K562 (cell line): Measurements from ENCODE around the gene PLD5. TPM values are rescaled to one million over a fixed set of nuclear protein-coding genes. Genes with fewer than 3 reads are reported as not detected.
"Not testable (repeated sequence)": the region's sequence is repeated elsewhere in the genome, so short reads cannot be mapped to it uniquely, and the experiment has no call there.

ENCODE experiments used
- ATAC-seq: fragments of 200-7000 bp; cut with Tn5 transposase; 3 replicates; pipeline ENCODE4 v1.9.1; 2020; ENCODE audit warnings: moderate library complexity
- BruUV-seq: library from RNA; stranded (reverse); fragments of 400-500 nt; replicated peaks from 2 replicates; lab custom pipeline; 2021; lab: Mats Ljungman, UMichigan
- CTCF ChIA-PET: fragments of 300-600 bp; formaldehyde crosslinking; extraction: SDS; loops from one replicate; lab custom pipeline; 2021; ENCODE audit warnings: low intra/inter-chr PET ratio; lab: Yijun Ruan, JAX
- POLR2A ChIA-PET: fragments of 300-600, 350-650 bp; sonication (Branson Sonifier 250); formaldehyde crosslinking; extraction: SDS; loops from one replicate; lab custom pipeline; 2021; ENCODE audit warnings: antibody characterized with exemption, inconsistent platforms; lab: Yijun Ruan, JAX
- DNase-seq, 4 experiments: peaks; one replicate each; pipeline versions ENCODE4 v3.0.0 to v3.0.0-alpha.2; 2011 to 2018; ENCODE audit warnings: low spot score in 3 of 4, mixed read lengths in 3 of 4; ENCODE audit errors: extremely low read depth in 1 of 4
- FAIRE-seq: peaks from 2 replicates; lab custom pipeline; 2011; peaks lifted over from hg19 to GRCh38; lab: Jason Lieb, UNC
- H2AFZ ChIP-seq: 2 replicates; pipeline ENCODE4 v1.6.0; 2011; ENCODE audit warnings: low read depth, low read length, control low read depth, inconsistent platforms
- H3K27ac ChIP-seq: fragments of 200-600 bp; 3 replicates; pipeline ENCODE4 v1.8.0; 2011; ENCODE audit warnings: low read depth, mild to moderate bottlenecking, control low read depth, inconsistent platforms, low read length, moderate library complexity, mixed read lengths; ENCODE audit errors: extremely low read depth
- H3K27me3 ChIP-seq, 2 experiments: fragments of 300-600 bp in 1 of 2; 2 replicates in 1 of 2; 3 replicates in 1 of 2; pipeline versions ENCODE4 v1.6.0 to v1.8.0; 2011; ENCODE audit warnings: inconsistent platforms in 2 of 2, low read length in 2 of 2, mild to moderate bottlenecking in 1 of 2, mixed read lengths in 1 of 2, moderate library complexity in 1 of 2; ENCODE audit not compliant: control insufficient read depth in 2 of 2, insufficient read depth in 2 of 2
- H3K36me3 ChIP-seq: fragments of 300-600 bp; 3 replicates; pipeline ENCODE4 v1.8.0; 2011; ENCODE audit warnings: mild to moderate bottlenecking, low read length, inconsistent platforms; ENCODE audit not compliant: control insufficient read depth, insufficient read depth
- H3K4me1 ChIP-seq, 2 experiments: fragments of 200-600 bp in 1 of 2; replicated peaks in 1 of 2; 2 replicates in 1 of 2; 3 replicates in 1 of 2; pipeline versions ENCODE4 v1.5.1 to v1.8.0; 2011; ENCODE audit warnings: inconsistent platforms in 2 of 2, low read length in 2 of 2, mild to moderate bottlenecking in 1 of 2, mixed read lengths in 1 of 2, moderate library complexity in 1 of 2; ENCODE audit not compliant: control insufficient read depth in 2 of 2, insufficient read depth in 2 of 2
- H3K4me2 ChIP-seq: 2 replicates; pipeline ENCODE4 v1.6.1; 2011; ENCODE audit warnings: low read length, control low read depth, inconsistent platforms, mixed read lengths; ENCODE audit not compliant: insufficient read depth
- H3K4me3 ChIP-seq: fragments of 200-600 bp; sonication (generic), shearing (Covaris generic); 2 replicates; pipeline ENCODE4 v1.5.1; 2016; ENCODE audit warnings: control low read depth, inconsistent platforms
- H3K79me2 ChIP-seq: fragments of 200-600 bp; 3 replicates; pipeline ENCODE4 v1.8.0; 2011; ENCODE audit warnings: low read length, inconsistent platforms; ENCODE audit not compliant: control insufficient read depth, insufficient read depth
- H3K9ac ChIP-seq, 2 experiments: 2 replicates each; pipeline versions ENCODE4 v1.6.0 to v1.6.1; 2011; ENCODE audit warnings: low read depth in 2 of 2, low read length in 2 of 2, control low read depth in 1 of 2, inconsistent platforms in 1 of 2, mild to moderate bottlenecking in 1 of 2, mixed read lengths in 1 of 2; ENCODE audit not compliant: insufficient read depth in 1 of 2
- H3K9me1 ChIP-seq: one replicate; pipeline ENCODE4 v1.6.0; 2011; ENCODE audit warnings: inconsistent platforms, mild to moderate bottlenecking, low read length, moderate library complexity; ENCODE audit not compliant: control insufficient read depth, insufficient read depth
- H3K9me3 ChIP-seq: replicated peaks from 2 replicates; pipeline ENCODE4 v1.5.1; 2011; ENCODE audit warnings: low read depth, low read length, inconsistent platforms; ENCODE audit not compliant: control insufficient read depth, insufficient read depth
- H4K20me1 ChIP-seq: replicated peaks from 2 replicates; pipeline ENCODE4 v1.6.1; 2011; ENCODE audit warnings: low read length, inconsistent platforms, mixed read lengths; ENCODE audit not compliant: control insufficient read depth, insufficient read depth
- COPS2 ChIP-seq: fragments of 450-650 bp; conservative IDR thresholded peaks from 2 replicates; pipeline ENCODE4 v1.6.1; 2016; ENCODE audit warnings: mild to moderate bottlenecking, moderate library complexity
- ILF3 ChIP-seq: fragments of 450-650 bp; IDR thresholded peaks from 2 replicates; pipeline ENCODE4 v1.6.1; 2018; ENCODE audit warnings: antibody characterized with exemption, mild to moderate bottlenecking, moderate library complexity, borderline replicate concordance
- IRF9 ChIP-seq: fragments of 450-650 bp; IDR thresholded peaks from 2 replicates; pipeline ENCODE4 v1.6.1; 2016; ENCODE audit warnings: missing biosample characterization, missing genetic modification characterization
- NEUROD1 ChIP-seq: fragments of 150-350 bp; IDR thresholded peaks from 2 replicates; pipeline ENCODE4 v1.6.1; 2014; ENCODE audit warnings: borderline replicate concordance, low read length, low read depth; ENCODE audit not compliant: partially characterized antibody
- TEAD1 ChIP-seq, 2 experiments: fragments of 450-650 bp in 1 of 2; sonication (generic) in 1 of 2; formaldehyde crosslinking; IDR thresholded peaks; 2 replicates each; pipeline versions ENCODE4 v1.4.0 to v1.8.0; 2020 to 2022; ENCODE audit warnings: mild to moderate bottlenecking in 2 of 2, missing genetic modification reagents in 1 of 2
- ZBTB33 ChIP-seq: sonication (generic); formaldehyde crosslinking; IDR thresholded peaks from 2 replicates; pipeline ENCODE4 v1.8.1; 2023; ENCODE audit warnings: mild to moderate bottlenecking, missing genetic modification reagents
- ZNF121 ChIP-seq: sonication (generic); formaldehyde crosslinking; conservative IDR thresholded peaks from 2 replicates; pipeline ENCODE4 v1.8.0; 2022; ENCODE audit warnings: missing genetic modification reagents
- ZNF263 ChIP-seq: sonication (generic); formaldehyde crosslinking; IDR thresholded peaks from 2 replicates; pipeline ENCODE4 v1.8.0; 2022; ENCODE audit warnings: mild to moderate bottlenecking, missing genetic modification reagents, borderline replicate concordance
- ZNF586 ChIP-seq: fragments of 450-650 bp; formaldehyde crosslinking; conservative IDR thresholded peaks from 2 replicates; pipeline ENCODE4 v1.4.0; 2020; ENCODE audit warnings: mild to moderate bottlenecking, moderate library complexity
- WGBS: fragments of 100-300 bp; shearing (Covaris generic); methylation state at CpG from one replicate; pipeline ENCODE4 v1.1.6; 2016; ENCODE audit warnings: low coverage, mixed read lengths; ENCODE audit not compliant: insufficient coverage; ENCODE audit errors: missing lambda C conversion rate; 5-methylcytosine and 5-hydroxymethylcytosine counted together
- in situ Hi-C: fragments of 300-500 bp; cut with MboI; formaldehyde crosslinking; loops from 4 replicates; pipeline ENCODE4 v1.15.0; 2018; ENCODE audit warnings: inconsistent platforms, mixed read lengths
- intact Hi-C: fragments of 100-400 bp; cut with micrococcal nuclease; formaldehyde crosslinking; loops from 2 replicates; pipeline ENCODE4 v1.14.2; 2022
- polyA plus RNA-seq, 8 experiments: library from polyadenylated mRNA; depleted of rRNA in 4 of 8; stranded (reverse) in 5 of 8; unstranded in 3 of 8; fragments of >200 nt; fragmentation: Nextera tagmentation in 2 of 8; fragmentation: Illumina TruSeq in 1 of 8; extraction: Ambion mirVana in 2 of 8; extraction: Trizol in 1 of 8; gene quantifications; 2 replicates each; pipeline versions ENCODE4 v1.2.1 to v1.2.3, GENCODE V29; 2011 to 2014; ENCODE audit warnings: inconsistent platforms in 1 of 8, missing spikeins in 1 of 8
- total RNA-seq, 7 experiments: library from RNA; depleted of rRNA in 6 of 7; stranded (reverse); fragments of >200 nt in 6 of 7; fragmentation: Illumina TruSeq in 2 of 7; extraction: Trizol in 2 of 7; gene quantifications; 2 replicates each; pipeline versions ENCODE4 v1.2.1 to v1.2.3, GENCODE V29; 2011 to 2021; ENCODE audit warnings: low replicate concordance in 1 of 7
- TF ChIP-seq, protein P1 (sequence below): fragments of 250-450 bp; sonication (Bioruptor Pico); IDR thresholded peaks from 2 replicates; pipeline ENCODE4 v1.5.0; 2020; ENCODE audit warnings: mild to moderate bottlenecking

The PLD5 gene
- total and polyA plus RNA-seq, 9 of the 15 experiments (the other 6 are each of a cell fraction or from before 2014, with no cell fraction given) = not detected

DNA sequence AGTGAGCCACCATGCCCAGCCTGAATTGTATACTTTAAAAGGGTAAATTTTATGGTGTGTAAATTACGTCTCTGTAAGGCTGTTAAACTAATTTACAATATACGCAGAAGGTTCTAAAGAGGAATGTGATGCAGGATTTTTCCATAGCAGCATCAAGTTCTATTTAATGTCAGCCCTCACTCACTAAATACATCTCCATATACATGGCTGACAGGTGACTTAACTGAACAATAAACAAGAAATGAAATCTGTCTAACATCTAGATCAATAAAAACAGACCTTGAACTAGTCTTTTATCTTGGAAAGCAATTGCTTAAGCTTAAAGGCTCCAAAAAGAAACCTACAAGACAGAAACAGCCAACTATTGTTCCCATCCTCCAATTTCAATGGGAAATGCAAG is 404.1 kb downstream of the PLD5 start (continued):
- TF ChIP-seq ZBTB33 (CRISPR knock-in tag) (no peak), ILF3 (no peak), ZNF121 (CRISPR knock-in tag) (no peak), ZNF586 (CRISPR knock-in tag) (no peak), NEUROD1 (no peak)

- ChIA-PET POLR2A (interaction anchor here (0.7 to 0.9 kb wide), 2 partner anchors 8 to 1745 kb away, joined by 3 to 5 read pairs; no protein-coding TSS in a partner anchor), CTCF (no interaction called here)
- BruUV-seq = no TSS peak
- Histone ChIP-seq H3K4me2 (no peak overlapping the region), H3K79me2 (no peaks in the 10 kb centered on the region), H3K9me3 (no peaks in the 10 kb centered on the region), H3K4me3 (no peak overlapping the region), H3K9ac (no peak overlapping the region), H3K9me1 (no peaks in the 10 kb centered on the region), H3K27ac (no peak overlapping the region), H2AFZ (no peak overlapping the region), H3K4me1 (no peaks in the 10 kb centered on the region), H3K27me3 (no peaks in the 10 kb centered on the region), H3K36me3 (no peaks in the 10 kb centered on the region), H4K20me1 (no peaks in the 10 kb centered on the region; the same call in 1 of the 2 replicates)
- intact Hi-C loops (no loop called here), in situ Hi-C loops (no loop called here)
- FAIRE-seq = no peak
- 0% methylated on average over 4 of the region's 4 CpGs for WGBS
- no peak for ATAC-seq
- DNase-seq = no peak
- TF ChIP-seq ZNF263 (CRISPR knock-in tag) (no peak), IRF9 (tag) (no peak), COPS2 (no peak), TEAD1 (CRISPR knock-in tag; IDR thresholded peaks at IDR 0.05) (no peak), NEUROD1 (no peak)
- TF ChIP-seq, protein P1, sequence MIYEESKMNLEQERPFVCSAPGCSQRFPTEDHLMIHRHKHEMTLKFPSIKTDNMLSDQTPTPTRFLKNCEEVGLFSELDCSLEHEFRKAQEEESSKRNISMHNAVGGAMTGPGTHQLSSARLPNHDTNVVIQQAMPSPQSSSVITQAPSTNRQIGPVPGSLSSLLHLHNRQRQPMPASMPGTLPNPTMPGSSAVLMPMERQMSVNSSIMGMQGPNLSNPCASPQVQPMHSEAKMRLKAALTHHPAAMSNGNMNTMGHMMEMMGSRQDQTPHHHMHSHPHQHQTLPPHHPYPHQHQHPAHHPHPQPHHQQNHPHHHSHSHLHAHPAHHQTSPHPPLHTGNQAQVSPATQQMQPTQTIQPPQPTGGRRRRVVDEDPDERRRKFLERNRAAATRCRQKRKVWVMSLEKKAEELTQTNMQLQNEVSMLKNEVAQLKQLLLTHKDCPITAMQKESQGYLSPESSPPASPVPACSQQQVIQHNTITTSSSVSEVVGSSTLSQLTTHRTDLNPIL (CRISPR knock-in tag) = no peak
Measured at GRCh38 chr1:242100921-242101320, 423.6 kb downstream of the PLD5 start.

- H3K4me1 ChIP-seq, POLR2A ChIA-PET, DNase-seq, BruUV-seq, H3K79me2 ChIP-seq, H3K9ac ChIP-seq, FAIRE-seq, H2AFZ ChIP-seq, CTCF ChIA-PET, H3K4me3 ChIP-seq, ATAC-seq, in situ Hi-C loops, H3K27ac ChIP-seq, H4K20me1 ChIP-seq, H3K9me1 ChIP-seq, H3K9me3 ChIP-seq, H3K36me3 ChIP-seq, intact Hi-C loops, H3K4me2 ChIP-seq, H3K27me3 ChIP-seq: not testable (repeated sequence)
- 0% methylated on average over 3 of the region's 3 CpGs for WGBS
Measured at GRCh38 chr1:242097283-242097682, 427.2 kb downstream of the PLD5 start.
